ENCODE data around the gene SETD1B. TPM values are rescaled to one million over a fixed set of nuclear protein-coding genes. Genes with fewer than 3 reads are reported as not detected.

SETD1B gene
- total RNA-seq, 1 experiment from 2014 or later: 32.2 TPM

DNA sequence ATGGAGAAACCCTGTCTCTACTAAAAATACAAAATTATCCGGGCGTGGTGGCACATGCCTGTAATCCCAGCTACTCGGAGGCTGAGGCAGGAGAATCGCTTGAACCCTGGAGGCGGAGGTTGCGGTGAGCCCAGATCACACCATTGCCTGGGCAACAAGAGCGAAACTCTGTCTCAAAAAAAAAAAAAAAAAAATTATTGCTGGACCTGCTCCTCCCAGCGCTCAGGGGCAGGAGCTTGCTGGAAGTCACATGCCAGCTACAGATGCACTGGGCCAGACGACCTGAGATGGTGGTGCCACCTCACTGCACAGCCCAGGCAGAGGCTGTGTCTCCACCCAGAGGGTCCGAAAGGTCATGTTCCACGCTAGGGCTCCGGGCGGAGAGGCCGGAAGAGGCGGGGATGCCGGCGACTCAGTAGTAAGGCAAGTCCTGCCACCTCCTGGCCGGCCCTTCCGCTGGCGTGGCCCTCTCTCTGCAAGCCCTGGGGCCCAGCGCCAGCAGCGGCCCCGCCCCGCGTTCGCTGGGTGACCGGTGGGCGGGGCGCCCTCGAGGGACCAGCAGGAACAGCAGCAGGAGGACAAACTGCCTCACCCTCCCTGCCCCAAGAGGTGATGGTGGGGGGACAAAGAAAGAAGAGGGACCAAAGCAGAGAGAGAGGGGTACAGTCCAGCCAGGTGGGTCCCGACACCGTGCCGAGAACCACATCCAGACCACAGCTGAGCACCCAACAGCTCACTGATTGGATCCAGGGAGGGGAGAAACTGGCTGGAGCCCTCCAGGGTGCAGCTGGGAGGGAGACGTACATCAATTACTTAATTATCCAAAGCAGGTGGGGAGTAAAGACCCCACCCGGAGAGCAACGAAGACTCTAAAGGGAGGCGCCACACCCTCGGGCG lies 6.7 kb upstream of the SETD1B start:
- CTCF ChIA-PET: interaction anchor here (0.6 to 8.7 kb wide), 7 partner anchors 10 to 91 kb away, joined by 3 to 179 read pairs (median 6); partner anchors contain the start of gene PSMD9
- H3K9me3 Mint-ChIP-seq (ENCODE audit: low read depth, unreplicated experiment): no peaks in the 10 kb centered on the region
- no peaks in the 10 kb centered on the region for H3K27me3 Mint-ChIP-seq (ENCODE audit: unreplicated experiment)
- peaks cover 73% of the 10 kb centered on the region for H3K4me1 Mint-ChIP-seq (ENCODE audit: low read depth, unreplicated experiment)
- TF ChIP-seq, protein P1, sequence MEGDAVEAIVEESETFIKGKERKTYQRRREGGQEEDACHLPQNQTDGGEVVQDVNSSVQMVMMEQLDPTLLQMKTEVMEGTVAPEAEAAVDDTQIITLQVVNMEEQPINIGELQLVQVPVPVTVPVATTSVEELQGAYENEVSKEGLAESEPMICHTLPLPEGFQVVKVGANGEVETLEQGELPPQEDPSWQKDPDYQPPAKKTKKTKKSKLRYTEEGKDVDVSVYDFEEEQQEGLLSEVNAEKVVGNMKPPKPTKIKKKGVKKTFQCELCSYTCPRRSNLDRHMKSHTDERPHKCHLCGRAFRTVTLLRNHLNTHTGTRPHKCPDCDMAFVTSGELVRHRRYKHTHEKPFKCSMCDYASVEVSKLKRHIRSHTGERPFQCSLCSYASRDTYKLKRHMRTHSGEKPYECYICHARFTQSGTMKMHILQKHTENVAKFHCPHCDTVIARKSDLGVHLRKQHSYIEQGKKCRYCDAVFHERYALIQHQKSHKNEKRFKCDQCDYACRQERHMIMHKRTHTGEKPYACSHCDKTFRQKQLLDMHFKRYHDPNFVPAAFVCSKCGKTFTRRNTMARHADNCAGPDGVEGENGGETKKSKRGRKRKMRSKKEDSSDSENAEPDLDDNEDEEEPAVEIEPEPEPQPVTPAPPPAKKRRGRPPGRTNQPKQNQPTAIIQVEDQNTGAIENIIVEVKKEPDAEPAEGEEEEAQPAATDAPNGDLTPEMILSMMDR (IDR thresholded peaks at IDR 0.05; ENCODE audit: unreplicated experiment): no peak
- intact Hi-C loops (cut with micrococcal nuclease; ENCODE audit: unreplicated experiment): loop anchor here (1.0 kb wide), 1 partner anchor 91 kb away; the partner anchor contains the start of gene PSMD9
- DNase-seq: peak; percentile 98
- H3K36me3 Mint-ChIP-seq (ENCODE audit: insufficient read depth, unreplicated experiment): peaks cover 83% of the 10 kb centered on the region
- BruUV-seq (replicated peaks): no TSS peak
- peak overlapping the region; percentile 93 for H3K27ac Mint-ChIP-seq (ENCODE audit: unreplicated experiment)
- peak overlapping the region; percentile 76 for H3K4me3 Mint-ChIP-seq (ENCODE audit: low read depth, unreplicated experiment)

DNA sequence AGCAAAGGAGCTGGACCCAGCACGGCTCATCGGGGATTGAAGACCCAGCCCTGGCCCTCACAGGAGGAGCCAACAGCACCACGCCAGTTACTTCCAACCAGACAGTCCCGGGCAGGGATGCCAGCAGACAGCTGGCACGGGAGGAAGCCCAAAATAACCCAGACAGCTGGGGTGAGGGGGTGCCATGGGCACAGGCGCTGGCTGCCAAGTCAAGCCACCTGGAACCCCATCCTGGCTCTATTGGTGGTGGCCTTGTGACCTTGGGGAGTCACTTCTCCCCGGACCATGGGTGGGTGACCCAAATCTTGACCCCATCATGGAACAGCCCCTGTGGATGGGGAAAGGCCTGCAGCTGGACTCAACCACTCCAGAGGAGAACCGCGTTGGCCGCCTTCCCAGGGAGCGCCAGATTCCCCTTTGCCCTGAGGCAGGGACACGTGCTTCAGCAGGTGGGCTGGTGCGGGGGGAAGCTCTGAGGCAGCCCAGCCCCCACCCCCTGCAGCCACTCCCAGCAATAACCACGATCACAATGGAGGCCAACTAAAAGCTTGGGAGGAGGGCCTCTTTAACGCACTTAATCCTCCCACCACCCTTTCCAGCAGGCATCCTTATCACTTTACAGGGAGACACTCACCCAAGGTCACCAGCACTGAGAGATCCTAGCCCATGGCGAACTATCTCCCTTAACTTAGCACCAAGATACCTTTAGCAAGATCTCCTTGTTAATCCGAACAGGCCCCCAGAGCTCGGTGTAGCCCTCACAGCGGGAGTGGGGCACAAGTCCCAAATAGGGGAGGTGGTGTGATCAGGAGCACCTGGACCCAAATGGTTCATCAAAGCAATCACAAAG lies 5.6 kb upstream of the SETD1B start:
- no peak for DNase-seq
- CTCF ChIA-PET: interaction anchor here (8.7 kb wide), 1 partner anchor 13 kb away, joined by 179 read pairs; no protein-coding TSS in a partner anchor
- no TSS peak for BruUV-seq (replicated peaks)
- Mint-ChIP-seq H3K27me3 (ENCODE audit: unreplicated experiment) (no peaks in the 10 kb centered on the region), H3K4me3 (ENCODE audit: low read depth, unreplicated experiment) (peak overlapping the region; percentile 76), H3K27ac (ENCODE audit: unreplicated experiment) (peak overlapping the region; percentile 93), H3K36me3 (ENCODE audit: insufficient read depth, unreplicated experiment) (peaks cover 83% of the 10 kb centered on the region), H3K9me3 (ENCODE audit: low read depth, unreplicated experiment) (no peaks in the 10 kb centered on the region), H3K4me1 (ENCODE audit: low read depth, unreplicated experiment) (peaks cover 73% of the 10 kb centered on the region)
- intact Hi-C loops (cut with micrococcal nuclease; ENCODE audit: unreplicated experiment): loop anchor here (1.0 kb wide), 1 partner anchor 90 kb away; the partner anchor contains the start of gene PSMD9
- TF ChIP-seq, protein P1 (IDR thresholded peaks at IDR 0.05; ENCODE audit: unreplicated experiment): no peak

DNA sequence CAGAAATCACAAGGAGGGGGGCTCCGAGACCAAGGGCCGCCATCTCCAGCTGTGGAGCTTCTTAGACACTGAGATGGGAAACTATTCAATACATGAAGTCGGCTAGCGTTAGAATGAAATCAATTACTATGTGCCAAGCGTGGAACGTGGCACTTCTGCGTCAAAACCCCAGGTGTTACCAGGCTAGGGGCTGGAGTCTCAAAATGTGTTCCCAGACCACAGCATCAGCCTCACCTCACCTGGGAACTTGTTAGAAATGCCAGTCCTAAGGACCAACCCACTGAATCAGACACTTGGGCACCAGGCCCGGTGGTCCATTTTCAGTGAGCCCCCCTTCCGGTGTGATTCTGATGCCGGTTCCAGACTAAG lies 5.0 kb upstream of the SETD1B start:
- CTCF ChIA-PET: interaction anchor here (8.7 kb wide), 1 partner anchor 12 kb away, joined by 179 read pairs; no protein-coding TSS in a partner anchor
- intact Hi-C loops (cut with micrococcal nuclease; ENCODE audit: unreplicated experiment): no loop called here
- DNase-seq: no peak
- no TSS peak for BruUV-seq (replicated peaks)
- H3K4me1 Mint-ChIP-seq (ENCODE audit: low read depth, unreplicated experiment): peaks cover 73% of the 10 kb centered on the region
- peak overlapping the region; percentile 86 for H3K27ac Mint-ChIP-seq (ENCODE audit: unreplicated experiment)
- TF ChIP-seq, protein P1 (IDR thresholded peaks at IDR 0.05; ENCODE audit: unreplicated experiment): no peak
- H3K9me3 Mint-ChIP-seq (ENCODE audit: low read depth, unreplicated experiment): no peaks in the 10 kb centered on the region
- H3K27me3 Mint-ChIP-seq (ENCODE audit: unreplicated experiment): no peaks in the 10 kb centered on the region
- peak overlapping the region; percentile 76 for H3K4me3 Mint-ChIP-seq (ENCODE audit: low read depth, unreplicated experiment)
- peaks cover 83% of the 10 kb centered on the region for H3K36me3 Mint-ChIP-seq (ENCODE audit: insufficient read depth, unreplicated experiment)

DNA sequence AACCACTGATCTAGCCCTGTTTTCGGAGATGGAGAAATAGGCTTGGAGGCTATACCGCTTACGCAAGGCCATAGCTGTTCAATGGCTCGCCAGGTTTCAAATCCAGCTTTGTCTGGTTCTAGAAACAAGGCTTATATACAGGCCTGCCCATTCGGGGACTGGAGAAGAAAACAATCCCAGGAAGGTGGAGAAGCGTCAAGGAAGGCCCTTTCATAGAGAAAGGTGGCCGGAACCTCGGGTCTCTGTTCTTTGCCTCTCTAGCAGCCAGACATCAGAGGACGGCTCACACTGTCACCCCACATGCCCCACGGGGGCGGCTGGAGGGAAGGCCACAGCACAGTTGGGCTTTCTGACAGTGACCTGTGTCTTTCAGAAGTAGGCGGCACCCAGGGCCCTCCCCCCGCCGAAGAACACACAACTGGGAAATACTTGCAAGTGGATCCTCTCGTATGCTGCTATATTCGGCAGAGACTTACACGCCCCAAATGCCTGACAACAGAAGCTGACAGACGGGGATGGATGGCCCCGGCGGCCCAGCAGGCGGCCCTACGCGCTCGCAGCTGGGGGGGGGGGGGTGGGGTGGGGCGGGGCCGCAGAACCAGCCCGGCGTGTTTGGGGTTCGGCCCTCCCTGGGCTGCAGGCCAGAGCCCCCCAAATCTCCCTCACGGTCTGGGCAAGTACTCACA lies 4.5 kb upstream of the SETD1B start:
- CTCF ChIA-PET: interaction anchor here (0.6 to 8.7 kb wide), 3 partner anchors 12 to 744 kb away, joined by 4 to 179 read pairs (median 7); partner anchors contain the start of gene TMEM120B
- Mint-ChIP-seq H3K27ac (ENCODE audit: unreplicated experiment) (peak overlapping the region; percentile 86), H3K36me3 (ENCODE audit: insufficient read depth, unreplicated experiment) (peaks cover 82% of the 10 kb centered on the region), H3K27me3 (ENCODE audit: unreplicated experiment) (no peaks in the 10 kb centered on the region), H3K4me1 (ENCODE audit: low read depth, unreplicated experiment) (peaks cover 70% of the 10 kb centered on the region), H3K4me3 (ENCODE audit: low read depth, unreplicated experiment) (peak overlapping the region; percentile 76), H3K9me3 (ENCODE audit: low read depth, unreplicated experiment) (no peaks in the 10 kb centered on the region)
- TF ChIP-seq, protein P1 (IDR thresholded peaks at IDR 0.05; ENCODE audit: unreplicated experiment): no peak
- TSS peak; percentile 1 for BruUV-seq (replicated peaks)
- intact Hi-C loops (cut with micrococcal nuclease; ENCODE audit: unreplicated experiment): no loop called here
- DNase-seq: peak; percentile 72

Data from Calu3 (cell line).